IMR-90 (cell line): ENCODE results near the gene AGPAT3. TPM values are rescaled to one million over a fixed set of nuclear protein-coding genes. Genes with fewer than 3 reads are reported as not detected.

Experiments used
- ATAC-seq: fragments of 200-7000 bp; cut with Tn5 transposase; 2 replicates; pipeline ENCODE4 v1.9.1; 2020; ENCODE audit warnings: low read depth, mild to moderate bottlenecking, moderate library complexity
- BruUV-seq: library from RNA; stranded (reverse); fragments of 400-500 nt; replicated peaks from 2 replicates; lab custom pipeline; 2021; lab: Mats Ljungman, UMichigan
- CTCF ChIA-PET: fragments of 300-600 bp; formaldehyde crosslinking; extraction: SDS; loops from one replicate; lab custom pipeline; 2021; ENCODE audit warnings: antibody characterized with exemption; lab: Yijun Ruan, JAX
- POLR2A ChIA-PET: fragments of 300-600 bp; sonication (Branson Sonifier 250); formaldehyde crosslinking; loops from one replicate; lab custom pipeline; 2022; ENCODE audit warnings: antibody characterized with exemption; ENCODE audit not compliant: unreplicated experiment; lab: Charles Lee
- DNase-seq: peaks from one replicate; pipeline ENCODE4 v3.0.0; 2013
- H2AFZ ChIP-seq: replicated peaks from 2 replicates; pipeline ENCODE3; 2013; ENCODE audit warnings: low read length, mild to moderate bottlenecking; ENCODE audit not compliant: poor library complexity
- H2AK5ac ChIP-seq: 2 replicates; pipeline ENCODE4 v1.6.1; 2013; ENCODE audit warnings: low read depth, low read length, inconsistent platforms
- H2AK9ac ChIP-seq: replicated peaks from 2 replicates; pipeline ENCODE3; 2013; ENCODE audit warnings: mild to moderate bottlenecking, low read depth, low read length, moderate library complexity; ENCODE audit not compliant: poor library complexity
- H2BK120ac ChIP-seq: 2 replicates; pipeline ENCODE4 v1.6.1; 2013; ENCODE audit warnings: low read depth, low read length, inconsistent platforms
- H2BK15ac ChIP-seq: 3 replicates; pipeline ENCODE4 v1.6.1; 2013; ENCODE audit warnings: low read depth, low read length, inconsistent platforms
- H2BK20ac ChIP-seq: 2 replicates; pipeline ENCODE4 v1.6.1; 2013; ENCODE audit warnings: low read depth, mild to moderate bottlenecking, inconsistent platforms, low read length, moderate library complexity
- H2BK5ac ChIP-seq: 2 replicates; pipeline ENCODE4 v1.6.1; 2013; ENCODE audit warnings: mild to moderate bottlenecking, low read depth, low read length, inconsistent platforms; ENCODE audit not compliant: poor library complexity, severe bottlenecking
- H3K14ac ChIP-seq: replicated peaks from 2 replicates; pipeline ENCODE4 v1.6.1; 2013; ENCODE audit warnings: low read depth, low read length, inconsistent platforms
- H3K18ac ChIP-seq: 2 replicates; pipeline ENCODE4 v1.6.1; 2013; ENCODE audit warnings: low read depth, low read length, control low read depth
- H3K23ac ChIP-seq: 2 replicates; pipeline ENCODE4 v1.6.1; 2013; ENCODE audit warnings: low read depth, low read length, inconsistent platforms
- H3K27ac ChIP-seq: 2 replicates; pipeline ENCODE4 v1.5.1; 2013; ENCODE audit warnings: mild to moderate bottlenecking, control low read depth, low read length; ENCODE audit not compliant: insufficient read depth
- H3K27me3 ChIP-seq: 2 replicates; pipeline ENCODE4 v1.6.1; 2013; ENCODE audit warnings: low read length; ENCODE audit not compliant: control insufficient read depth, insufficient read depth
- H3K36me3 ChIP-seq: 2 replicates; pipeline ENCODE4 v1.6.1; 2013; ENCODE audit warnings: low read length, mixed read lengths; ENCODE audit not compliant: control insufficient read depth, insufficient read depth
- H3K4ac ChIP-seq: 2 replicates; pipeline ENCODE4 v1.6.1; 2013; ENCODE audit warnings: low read depth, low read length, inconsistent platforms
- H3K4me1 ChIP-seq: 2 replicates; pipeline ENCODE4 v1.6.1; 2013; ENCODE audit warnings: low read length, mixed read lengths; ENCODE audit not compliant: control insufficient read depth, insufficient read depth
- H3K4me2 ChIP-seq: 2 replicates; pipeline ENCODE4 v1.6.1; 2013; ENCODE audit warnings: low read depth, mild to moderate bottlenecking, control low read depth, low read length, moderate library complexity
- H3K4me3 ChIP-seq: 2 replicates; pipeline ENCODE4 v1.5.1; 2013; ENCODE audit warnings: low read depth, mild to moderate bottlenecking, control low read depth, low read length, moderate library complexity; ENCODE audit not compliant: insufficient read depth
- H3K56ac ChIP-seq: 2 replicates; pipeline ENCODE4 v1.6.1; 2013; ENCODE audit warnings: low read length, inconsistent platforms; ENCODE audit not compliant: insufficient read depth; ENCODE audit errors: extremely low read depth
- H3K79me1 ChIP-seq, 2 experiments: 2 replicates each; pipeline ENCODE4 v1.6.1; 2013; ENCODE audit warnings: low read length in 2 of 2, inconsistent platforms in 1 of 2, low read depth in 1 of 2
- H3K9ac ChIP-seq: 2 replicates; pipeline ENCODE4 v1.6.1; 2013; ENCODE audit warnings: low read depth, low read length, control low read depth
- H3K9me1 ChIP-seq: 2 replicates; pipeline ENCODE4 v1.6.1; 2013; ENCODE audit warnings: low read length, inconsistent platforms; ENCODE audit not compliant: insufficient read depth
- H3K9me3 ChIP-seq: 2 replicates; pipeline ENCODE4 v1.6.1; 2013; ENCODE audit warnings: low read length; ENCODE audit not compliant: control insufficient read depth, insufficient read depth
- H4K20me1 ChIP-seq: 2 replicates; pipeline ENCODE4 v1.6.1; 2013; ENCODE audit warnings: low read length, inconsistent platforms; ENCODE audit not compliant: insufficient read depth
- H4K5ac ChIP-seq: 2 replicates; pipeline ENCODE4 v1.6.1; 2013; ENCODE audit warnings: mild to moderate bottlenecking, low read depth, low read length, control low read depth
- H4K8ac ChIP-seq, 2 experiments: 2 replicates each; pipeline ENCODE4 v1.6.1; 2013; ENCODE audit warnings: low read depth in 2 of 2, low read length in 2 of 2, control low read depth in 1 of 2, inconsistent platforms in 1 of 2
- H4K91ac ChIP-seq: 2 replicates; pipeline ENCODE4 v1.6.1; 2013; ENCODE audit warnings: low read depth, low read length, inconsistent platforms; ENCODE audit not compliant: insufficient read depth
- BHLHE40 ChIP-seq: fragments of 150-350 bp; IDR thresholded peaks from 2 replicates; pipeline ENCODE4 v1.6.1; 2016; ENCODE audit warnings: mild to moderate bottlenecking, low read depth, low read length
- CEBPB ChIP-seq: IDR thresholded peaks from 2 replicates; pipeline ENCODE4 v1.6.1; 2012; ENCODE audit warnings: low read depth, low read length, improper control_type of control experiment
- CHD1 ChIP-seq: IDR thresholded peaks from 2 replicates; pipeline ENCODE4 v1.6.1; 2012; ENCODE audit warnings: low read depth, low read length, improper control_type of control experiment
- FOS ChIP-seq: fragments of 150-350 bp; IDR thresholded peaks from 2 replicates; pipeline ENCODE4 v1.6.1; 2016; ENCODE audit warnings: low read depth, low read length
- MAFK ChIP-seq: IDR thresholded peaks from 2 replicates; pipeline ENCODE4 v1.6.1; 2012; ENCODE audit warnings: low read depth, low read length, improper control_type of control experiment
- MAZ ChIP-seq: IDR thresholded peaks from 2 replicates; pipeline ENCODE4 v1.6.1; 2012; ENCODE audit warnings: low read depth, mild to moderate bottlenecking, low read length, improper control_type of control experiment, moderate library complexity, borderline replicate concordance
- MXI1 ChIP-seq: IDR thresholded peaks from 2 replicates; pipeline ENCODE4 v1.6.1; 2012; ENCODE audit warnings: low read depth, mild to moderate bottlenecking, low read length, moderate library complexity, borderline replicate concordance
- NFE2L2 ChIP-seq: fragments of 150-350 bp; IDR thresholded peaks from 2 replicates; pipeline ENCODE4 v1.6.1; 2016; ENCODE audit warnings: low read depth, mild to moderate bottlenecking, low read length
- POLR2A ChIP-seq: IDR thresholded peaks from 2 replicates; pipeline ENCODE4 v1.6.1; 2012; ENCODE audit warnings: mild to moderate bottlenecking, low read depth, low read length
- RAD21 ChIP-seq: IDR thresholded peaks from 2 replicates; pipeline ENCODE4 v1.6.1; 2012; ENCODE audit warnings: low read length, improper control_type of control experiment
- RCOR1 ChIP-seq: IDR thresholded peaks from 2 replicates; pipeline ENCODE4 v1.6.1; 2012; ENCODE audit warnings: mild to moderate bottlenecking, low read length, improper control_type of control experiment; ENCODE audit not compliant: insufficient replicate concordance
- RFX5 ChIP-seq: IDR thresholded peaks from 2 replicates; pipeline ENCODE4 v1.8.0; 2012; ENCODE audit warnings: low read depth, mild to moderate bottlenecking, low read length, moderate library complexity
- SMC3 ChIP-seq: fragments of 150-350 bp; IDR thresholded peaks from 2 replicates; pipeline ENCODE4 v1.6.1; 2016; ENCODE audit warnings: low read depth, mild to moderate bottlenecking, antibody characterized with exemption, low read length, moderate library complexity
- WGBS, 2 experiments: methylation state at CpG; one replicate each; pipeline versions ENCODE4 v1.1.5 to v1.1.7; 2013; ENCODE audit warnings: missing lambda C conversion rate in 2 of 2; ENCODE audit not compliant: insufficient read length in 1 of 2; ENCODE audit errors: extremely low coverage in 2 of 2; 5-methylcytosine and 5-hydroxymethylcytosine counted together
- dilution Hi-C: fragments of 300-500 bp; cut with HindIII; formaldehyde crosslinking; loops from one replicate; pipeline ENCODE4 v1.14.3; 2018; ENCODE audit warnings: low sequenced_read_pairs; ENCODE audit not compliant: unreplicated experiment
- in situ Hi-C: fragments of 300-500 bp; cut with MboI; formaldehyde crosslinking; loops from 3 replicates; pipeline ENCODE4 v1.14.3; 2019; ENCODE audit warnings: low sequenced_read_pairs, inconsistent platforms, mixed read lengths
- intact Hi-C: fragments of 100-400 bp; cut with micrococcal nuclease; formaldehyde crosslinking; loops from 2 replicates; pipeline ENCODE4 v1.10.0; 2022
- polyA plus RNA-seq, 3 experiments: library from polyadenylated mRNA; depleted of rRNA; stranded (reverse); fragments of >200 nt; gene quantifications; 2 replicates each; pipeline ENCODE4 v1.2.3, GENCODE V29; 2012; ENCODE audit warnings: low replicate concordance in 1 of 3
- total RNA-seq: library from RNA; depleted of rRNA; stranded (reverse); fragments of >200 nt; gene quantifications from 2 replicates; pipeline ENCODE4 v1.2.3, GENCODE V29; 2012
- TF ChIP-seq, protein P1 (sequence below): fragments of 150-350 bp; IDR thresholded peaks from 2 replicates; pipeline ENCODE4 v1.6.1; 2016; ENCODE audit warnings: low read depth, mild to moderate bottlenecking, low read length, moderate library complexity, borderline replicate concordance
- TF ChIP-seq, protein P2 (sequence below): fragments of 150-350 bp; IDR thresholded peaks from 2 replicates; pipeline ENCODE4 v1.6.1; 2017; ENCODE audit warnings: mild to moderate bottlenecking, antibody characterized with exemption, low read length, low read depth
- TF ChIP-seq, protein P3 (sequence below): conservative IDR thresholded peaks from 2 replicates; pipeline ENCODE4 v1.5.1; 2012; ENCODE audit warnings: mild to moderate bottlenecking, low read depth, low read length, improper control_type of control experiment

Gene AGPAT3
- total and polyA plus RNA-seq, 2 of the 4 experiments (the other 2 are of a cell fraction): 27.1 to 38.7 TPM

DNA sequence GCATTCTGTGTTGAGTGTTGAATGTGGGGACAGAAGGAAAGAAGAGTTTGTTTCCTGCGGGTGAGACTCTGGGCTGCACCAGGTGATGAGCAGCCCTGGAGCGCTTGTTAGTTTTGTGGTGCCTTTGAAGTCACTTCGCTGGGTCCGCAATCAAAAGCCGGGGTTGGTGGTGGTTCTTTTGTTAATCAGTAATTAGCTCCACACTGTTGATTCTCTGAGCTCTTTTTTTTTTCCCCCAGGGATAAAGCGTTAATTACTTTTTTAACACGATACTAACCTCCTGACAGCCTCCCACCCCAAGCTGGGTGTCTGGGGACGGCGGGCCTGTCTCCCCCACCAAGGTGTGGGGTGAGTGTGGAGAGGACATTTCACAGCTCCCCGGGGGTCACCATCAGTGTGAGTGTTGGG is 56.6 kb downstream of the AGPAT3 start:
- no peak overlapping the region for H3K4me2 ChIP-seq
- peaks cover 2% of the 10 kb centered on the region; the same call in 1 of the 2 replicates for H3K36me3 ChIP-seq
- in situ Hi-C loops: no loop called here
- H3K23ac ChIP-seq: no peak overlapping the region
- H3K4me3 ChIP-seq: no peak overlapping the region
- peaks cover 10% of the 10 kb centered on the region for H3K4me1 ChIP-seq
- H3K14ac ChIP-seq: no peak overlapping the region
- POLR2A ChIA-PET: no interaction called here
- no peak overlapping the region for H2BK20ac ChIP-seq
- H2AK5ac ChIP-seq: no peak overlapping the region
- H3K27ac ChIP-seq: no peak overlapping the region
- no peaks in the 10 kb centered on the region for H3K9me3 ChIP-seq
- peaks cover 33 to 93% of the 10 kb centered on the region in 2 experiments for H3K79me1 ChIP-seq
- TF ChIP-seq MAFK (no peak), RAD21 (no peak), MXI1 (no peak), NFE2L2 (no peak), POLR2A (no peak), FOS (no peak), SMC3 (no peak), RCOR1 (no peak), BHLHE40 (no peak), CHD1 (no peak), MAZ (no peak), CEBPB (no peak), RFX5 (no peak)
- TF ChIP-seq, protein P1, sequence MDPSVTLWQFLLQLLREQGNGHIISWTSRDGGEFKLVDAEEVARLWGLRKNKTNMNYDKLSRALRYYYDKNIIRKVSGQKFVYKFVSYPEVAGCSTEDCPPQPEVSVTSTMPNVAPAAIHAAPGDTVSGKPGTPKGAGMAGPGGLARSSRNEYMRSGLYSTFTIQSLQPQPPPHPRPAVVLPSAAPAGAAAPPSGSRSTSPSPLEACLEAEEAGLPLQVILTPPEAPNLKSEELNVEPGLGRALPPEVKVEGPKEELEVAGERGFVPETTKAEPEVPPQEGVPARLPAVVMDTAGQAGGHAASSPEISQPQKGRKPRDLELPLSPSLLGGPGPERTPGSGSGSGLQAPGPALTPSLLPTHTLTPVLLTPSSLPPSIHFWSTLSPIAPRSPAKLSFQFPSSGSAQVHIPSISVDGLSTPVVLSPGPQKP: no peak
- TF ChIP-seq, protein P2, sequence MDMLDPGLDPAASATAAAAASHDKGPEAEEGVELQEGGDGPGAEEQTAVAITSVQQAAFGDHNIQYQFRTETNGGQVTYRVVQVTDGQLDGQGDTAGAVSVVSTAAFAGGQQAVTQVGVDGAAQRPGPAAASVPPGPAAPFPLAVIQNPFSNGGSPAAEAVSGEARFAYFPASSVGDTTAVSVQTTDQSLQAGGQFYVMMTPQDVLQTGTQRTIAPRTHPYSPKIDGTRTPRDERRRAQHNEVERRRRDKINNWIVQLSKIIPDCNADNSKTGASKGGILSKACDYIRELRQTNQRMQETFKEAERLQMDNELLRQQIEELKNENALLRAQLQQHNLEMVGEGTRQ: no peak
- TF ChIP-seq, protein P3, sequence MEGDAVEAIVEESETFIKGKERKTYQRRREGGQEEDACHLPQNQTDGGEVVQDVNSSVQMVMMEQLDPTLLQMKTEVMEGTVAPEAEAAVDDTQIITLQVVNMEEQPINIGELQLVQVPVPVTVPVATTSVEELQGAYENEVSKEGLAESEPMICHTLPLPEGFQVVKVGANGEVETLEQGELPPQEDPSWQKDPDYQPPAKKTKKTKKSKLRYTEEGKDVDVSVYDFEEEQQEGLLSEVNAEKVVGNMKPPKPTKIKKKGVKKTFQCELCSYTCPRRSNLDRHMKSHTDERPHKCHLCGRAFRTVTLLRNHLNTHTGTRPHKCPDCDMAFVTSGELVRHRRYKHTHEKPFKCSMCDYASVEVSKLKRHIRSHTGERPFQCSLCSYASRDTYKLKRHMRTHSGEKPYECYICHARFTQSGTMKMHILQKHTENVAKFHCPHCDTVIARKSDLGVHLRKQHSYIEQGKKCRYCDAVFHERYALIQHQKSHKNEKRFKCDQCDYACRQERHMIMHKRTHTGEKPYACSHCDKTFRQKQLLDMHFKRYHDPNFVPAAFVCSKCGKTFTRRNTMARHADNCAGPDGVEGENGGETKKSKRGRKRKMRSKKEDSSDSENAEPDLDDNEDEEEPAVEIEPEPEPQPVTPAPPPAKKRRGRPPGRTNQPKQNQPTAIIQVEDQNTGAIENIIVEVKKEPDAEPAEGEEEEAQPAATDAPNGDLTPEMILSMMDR: no peak
- no peak for DNase-seq
- H3K9ac ChIP-seq: no peak overlapping the region
- H4K5ac ChIP-seq: no peak overlapping the region
- no peak overlapping the region for H2BK15ac ChIP-seq
- no peaks in the 10 kb centered on the region for H3K27me3 ChIP-seq
- H3K18ac ChIP-seq: no peak overlapping the region
- peak overlapping the region; percentile 47 to 60; a peak in 1 of 4 replicates for H4K8ac ChIP-seq
- 80% methylated on average over 1 of the region's 10 CpGs; no CpG with 5 or more reads in 1 of the 2 experiments for WGBS, 2 experiments
- dilution Hi-C loops: no loop called here
- H3K56ac ChIP-seq: no peak overlapping the region
- no peak for ATAC-seq
- no peak overlapping the region for H2AK9ac ChIP-seq
- no peak overlapping the region for H2BK120ac ChIP-seq
- CTCF ChIA-PET: no interaction called here
- no peak overlapping the region for H4K91ac ChIP-seq
- no peak overlapping the region; the same call in 1 of the 2 replicates for H3K4ac ChIP-seq
- BruUV-seq: no TSS peak
- H3K9me1 ChIP-seq: peaks cover 21% of the 10 kb centered on the region; the same call in 1 of the 2 replicates
- H2BK5ac ChIP-seq: no peak overlapping the region
- no peak overlapping the region for H2AFZ ChIP-seq
- intact Hi-C loops: no loop called here
- H4K20me1 ChIP-seq: peaks cover 67% of the 10 kb centered on the region
